Cardiac fibroblast (primary cell): ENCODE data around the gene RAPGEF6.

Source experiments
- DNase-seq, 2 donors: peaks; one replicate each; pipeline versions ENCODE4 v3.0.0 to v3.0.0-alpha.2; 2010; ENCODE audit warnings: low read depth in 2 of 2
- H3K4me3 ChIP-seq, 2 donors: replicated peaks in 1 of 2; 1 replicate in 1 of 2; 2 replicates in 1 of 2; pipeline ENCODE4 v1.5.1; 2011; ENCODE audit warnings: low read depth in 2 of 2, low read length in 2 of 2, mild to moderate bottlenecking in 2 of 2, moderate library complexity in 1 of 2
- CTCF ChIP-seq: IDR thresholded peaks from one replicate; pipeline ENCODE4 v1.5.1; 2011; ENCODE audit warnings: low read depth, mild to moderate bottlenecking, low read length, inconsistent platforms

The RAPGEF6 gene

GRCh38 chr5:131659290-131659689, 24.3 kb upstream of the RAPGEF6 start:
- no peak overlapping the region for H3K4me3 ChIP-seq
- no peak for TF ChIP-seq CTCF
- no peak for DNase-seq

- TF ChIP-seq CTCF = no peak
- DNase-seq = no peak
- H3K4me3 ChIP-seq = no peak overlapping the region
Measured at GRCh38 chr5:131654776-131655175, 19.7 kb upstream of the RAPGEF6 start.

GRCh38 chr5:131654309-131654708, 19.3 kb upstream of the RAPGEF6 start:
- no peak overlapping the region for H3K4me3 ChIP-seq
- DNase-seq = no peak
- TF ChIP-seq CTCF = no peak

- TF ChIP-seq CTCF = no peak
- DNase-seq = peak in 1 of 2 donors; percentile 73
- H3K4me3 ChIP-seq = no peak overlapping the region
Measured at GRCh38 chr5:131649161-131649560, 14.1 kb upstream of the RAPGEF6 start.

- no peak for DNase-seq
- no peak overlapping the region for H3K4me3 ChIP-seq
- TF ChIP-seq CTCF = no peak
Measured at GRCh38 chr5:131647048-131647769, 12.2 kb upstream of the RAPGEF6 start.

GRCh38 chr5:131644822-131645221, 9.8 kb upstream of the RAPGEF6 start:
- no peak for TF ChIP-seq CTCF
- peak in 1 of 2 donors; percentile 49 for DNase-seq
- no peak overlapping the region for H3K4me3 ChIP-seq

GRCh38 chr5:131644370-131644769, 9.3 kb upstream of the RAPGEF6 start:
- DNase-seq = no peak
- TF ChIP-seq CTCF = no peak
- H3K4me3 ChIP-seq = no peak overlapping the region
